Jurkat, Clone E6-1 (cell line): Measurements from ENCODE around the gene SPEN.

ENCODE experiments used
- DNase-seq: peaks from one replicate; pipeline ENCODE4 v3.0.0-alpha.2; 2011; ENCODE audit warnings: low read depth, low spot score
- H3K4me3 ChIP-seq: 2 replicates; pipeline ENCODE4 v1.5.1; 2011; ENCODE audit warnings: mild to moderate bottlenecking, low read length, control low read depth, moderate library complexity

SPEN gene

GRCh38 chr1:15952317-15953258 is 105.1 kb downstream of the SPEN start:
- H3K4me3 ChIP-seq, result no peak overlapping the region
- no peak for DNase-seq

GRCh38 chr1:15953294-15953771 is 105.8 kb downstream of the SPEN start:
- no peak for DNase-seq

GRCh38 chr1:15953791-15954241 is 106.3 kb downstream of the SPEN start:
- H3K4me3 ChIP-seq, result no peak overlapping the region
- DNase-seq, result no peak

More at GRCh38 chr1:15953294-15953771, 105.8 kb downstream of the SPEN start:
- no peak overlapping the region for H3K4me3 ChIP-seq

GRCh38 chr1:15954316-15954715 is 106.8 kb downstream of the SPEN start:
- DNase-seq, result no peak

GRCh38 chr1:15955552-15955951 is 108.0 kb downstream of the SPEN start:
- H3K4me3 ChIP-seq, result no peak overlapping the region
- DNase-seq, result no peak

More at GRCh38 chr1:15954316-15954715, 106.8 kb downstream of the SPEN start:
- H3K4me3 ChIP-seq, result no peak overlapping the region

- no peak overlapping the region for H3K4me3 ChIP-seq
- DNase-seq, result no peak
These were observed 108.6 kb downstream of the SPEN start for GRCh38 chr1:15956150-15956549.

GRCh38 chr1:15957221-15958095 is 110.0 kb downstream of the SPEN start:
- H3K4me3 ChIP-seq, result no peak overlapping the region
- no peak for DNase-seq

GRCh38 chr1:15958111-15958510 is 110.6 kb downstream of the SPEN start:
- H3K4me3 ChIP-seq, result no peak overlapping the region
- no peak for DNase-seq

- H3K4me3 ChIP-seq, result no peak overlapping the region
- no peak for DNase-seq
These were observed 111.3 kb downstream of the SPEN start for GRCh38 chr1:15958793-15959192.

- H3K4me3 ChIP-seq, result no peak overlapping the region
- no peak for DNase-seq
These were observed 111.9 kb downstream of the SPEN start for GRCh38 chr1:15959424-15959823.

GRCh38 chr1:15959827-15960446 is 112.4 kb downstream of the SPEN start:
- H3K4me3 ChIP-seq, result no peak overlapping the region
- no peak for DNase-seq

GRCh38 chr1:15960808-15961207 is 113.3 kb downstream of the SPEN start:
- no peak overlapping the region for H3K4me3 ChIP-seq
- no peak for DNase-seq

- DNase-seq, result no peak
- no peak overlapping the region for H3K4me3 ChIP-seq
These were observed 114.0 kb downstream of the SPEN start for GRCh38 chr1:15961492-15961891.

- DNase-seq, result no peak
- no peak overlapping the region for H3K4me3 ChIP-seq
These were observed 114.7 kb downstream of the SPEN start for GRCh38 chr1:15962176-15962575.

- no peak overlapping the region for H3K4me3 ChIP-seq
- DNase-seq, result no peak
These were observed 115.3 kb downstream of the SPEN start for GRCh38 chr1:15962671-15963362.

GRCh38 chr1:15963363-15963967 is 116.0 kb downstream of the SPEN start:
- DNase-seq, result no peak
- H3K4me3 ChIP-seq, result no peak overlapping the region

GRCh38 chr1:15963968-15964648 is 116.6 kb downstream of the SPEN start:
- no peak for DNase-seq
- H3K4me3 ChIP-seq, result no peak overlapping the region
